ENCODE results near the gene CCDC124. TPM values are rescaled to one million over a fixed set of nuclear protein-coding genes. Genes with fewer than 3 reads are reported as not detected.

Gene CCDC124
- 89.5 and 98.8 TPM in 2 replicates for total RNA-seq

GRCh38 chr19:17932485-17933338, at the start of gene CCDC124:
TSS of gene CCDC124 (plus strand) at chr19:17933015. CDS start at chr19:17936421, 3,406 bp downstream.

GRCh38 chr19:17966550-17967256, 33.9 kb downstream of the CCDC124 start, which contains the start of gene KCNN1:
TSS of gene KCNN1 (plus strand) at chr19:17967107. CDS start at chr19:17973889, 6,782 bp downstream.

Other genes with a start within 250 kb of the CCDC124 start
- 0.08 and 2.5 TPM in 2 replicates for gene UNC13A, start 244.7 kb upstream of the CCDC124 start, total RNA-seq
- 39.2 and 48.3 TPM in 2 replicates for gene MAP1S, start 213.5 kb upstream of the CCDC124 start, total RNA-seq
- gene FCHO1, start 181.5 kb upstream of the CCDC124 start, total RNA-seq: 3.0 and 4.3 TPM in 2 replicates
- gene B3GNT3, start 137.9 kb upstream of the CCDC124 start, total RNA-seq: 0.91 TPM in 1 of 2 replicates, not detected in the other
- not detected in 2 replicates for gene INSL3, start 111.5 kb upstream of the CCDC124 start, total RNA-seq
- 4.5 and 9.9 TPM in 2 replicates for gene JAK3, start 85.0 kb upstream of the CCDC124 start, total RNA-seq
- gene RPL18A, start 73.1 kb upstream of the CCDC124 start, total RNA-seq: 1,641 and 2,790 TPM in 2 replicates
- not detected in 2 replicates for gene SLC5A5, start 61.1 kb upstream of the CCDC124 start, total RNA-seq
- gene KCNN1, start 34.1 kb downstream of the CCDC124 start, total RNA-seq: 0.13 and 1.8 TPM in 2 replicates
- 12.9 and 16.9 TPM in 2 replicates for gene ARRDC2, start 75.2 kb downstream of the CCDC124 start, total RNA-seq
- not detected in 2 replicates for gene IL12RB1, start 153.9 kb downstream of the CCDC124 start, total RNA-seq
- 3.5 and 5.9 TPM in 2 replicates for gene MAST3, start 164.8 kb downstream of the CCDC124 start, total RNA-seq
- 20.3 and 35.1 TPM in 2 replicates for gene PIK3R2, start 220.1 kb downstream of the CCDC124 start, total RNA-seq
- 9.3 TPM in 1 of 2 replicates, not detected in the other for gene IFI30, start 240.8 kb downstream of the CCDC124 start, total RNA-seq

Data from epithelial cell of alveolus of lung (primary cell).